HG02759 (cell line): ENCODE results near the gene DCAF17.
"Not testable (repeated sequence)": the region's sequence is repeated elsewhere in the genome, so short reads cannot be mapped to it uniquely, and the experiment has no call there.

Source experiments
- ATAC-seq: cut with Tn5 transposase; IDR thresholded peaks from one replicate; pipeline ENCODE4 v1.9.1; 2021; ENCODE audit warnings: mild to moderate bottlenecking, moderate library complexity; ENCODE audit not compliant: unreplicated experiment

DCAF17 gene

GRCh38 chr2:171512014-171512413 lies 78.0 kb downstream of the DCAF17 start:
- ATAC-seq: no peak

DNA sequence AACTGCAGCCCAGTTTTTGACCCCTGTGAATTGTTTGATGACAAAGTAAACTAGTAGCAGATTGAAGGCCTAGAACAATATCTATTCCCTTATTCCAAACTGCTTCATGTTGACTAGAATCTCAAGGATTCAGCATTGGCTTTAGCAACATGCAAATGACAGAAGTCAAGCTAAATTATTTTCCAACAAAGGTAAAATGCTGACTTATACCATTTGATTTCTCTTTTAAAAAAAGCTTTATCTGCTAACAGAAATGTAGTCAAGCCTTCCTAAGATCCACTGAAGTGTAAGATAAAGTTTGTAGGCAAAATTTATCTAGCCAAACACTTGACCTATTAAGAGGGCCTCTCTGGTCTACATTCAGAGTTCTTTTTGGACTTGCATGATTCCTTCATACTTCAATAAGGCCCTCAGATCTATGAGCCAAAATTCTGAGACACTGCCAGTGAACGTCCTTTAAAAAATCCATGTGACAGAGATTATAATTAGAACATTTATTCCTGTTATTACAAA lies 78.7 kb downstream of the DCAF17 start:
- no peak for ATAC-seq

- peak; percentile 42 for ATAC-seq
Observed at GRCh38 chr2:171513719-171514160, 79.7 kb downstream of the DCAF17 start.

DNA sequence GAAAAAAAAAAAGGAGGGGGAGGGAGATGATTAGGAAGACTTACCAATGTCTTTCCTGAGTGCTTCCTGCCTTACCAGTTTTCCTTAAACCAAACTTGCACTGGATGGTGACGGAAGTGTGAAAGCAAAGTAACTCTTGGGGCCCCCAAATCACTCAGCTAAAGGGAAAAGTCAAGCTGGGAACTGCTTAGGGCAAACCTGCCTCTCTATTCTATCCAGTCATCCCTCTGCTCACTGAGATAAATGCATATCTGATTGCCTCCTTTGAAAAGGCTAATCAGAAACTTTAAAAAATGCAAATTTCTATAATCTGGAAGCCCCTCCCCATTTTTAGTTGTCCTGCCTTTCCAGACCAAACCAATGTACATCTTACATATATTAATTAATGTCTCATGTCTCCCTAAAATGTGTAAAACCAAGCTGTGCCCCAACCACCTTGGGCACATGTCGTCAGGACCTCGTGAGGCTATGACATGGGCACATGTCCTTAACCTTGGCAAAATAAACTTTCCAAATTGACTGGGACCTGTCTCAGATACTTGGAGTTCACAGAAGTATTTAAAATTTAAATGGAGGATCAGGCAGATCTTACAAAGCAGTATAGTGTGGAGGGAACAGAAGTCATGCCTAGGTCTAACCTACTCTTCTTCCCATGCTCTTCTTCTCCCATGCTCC lies 81.0 kb downstream of the DCAF17 start:
- no peak for ATAC-seq

DNA sequence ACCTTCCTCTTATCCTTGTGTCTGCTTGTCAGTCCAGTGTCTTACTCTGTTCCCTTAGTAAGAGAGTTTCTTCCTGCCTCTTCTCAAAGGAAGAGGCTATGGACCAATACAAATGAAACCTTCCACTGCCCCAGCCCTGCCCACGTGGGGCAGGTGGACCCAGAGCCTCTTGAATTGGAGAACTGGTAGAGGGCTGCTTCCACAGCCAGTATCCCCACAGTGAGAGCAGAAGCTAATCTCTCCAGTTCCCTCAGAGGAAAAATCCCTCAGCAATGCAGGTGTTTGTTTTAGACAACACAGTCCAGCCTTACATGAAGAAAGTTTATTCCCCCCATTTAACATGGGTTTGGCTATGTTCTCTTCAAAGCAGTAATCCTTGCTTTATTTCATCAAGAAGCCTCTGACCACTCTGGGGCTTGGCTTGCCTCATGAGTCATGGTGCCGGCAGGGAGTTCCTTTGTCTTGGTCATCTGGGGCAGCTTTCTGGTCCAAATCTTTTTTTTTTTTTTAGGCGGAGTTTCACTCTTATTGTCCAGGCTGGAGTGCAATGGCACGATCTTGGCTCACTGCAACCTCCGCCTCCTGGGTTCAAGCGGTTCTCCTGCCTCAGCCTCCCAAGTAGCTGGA lies 81.8 kb downstream of the DCAF17 start:
- ATAC-seq: no peak

DNA sequence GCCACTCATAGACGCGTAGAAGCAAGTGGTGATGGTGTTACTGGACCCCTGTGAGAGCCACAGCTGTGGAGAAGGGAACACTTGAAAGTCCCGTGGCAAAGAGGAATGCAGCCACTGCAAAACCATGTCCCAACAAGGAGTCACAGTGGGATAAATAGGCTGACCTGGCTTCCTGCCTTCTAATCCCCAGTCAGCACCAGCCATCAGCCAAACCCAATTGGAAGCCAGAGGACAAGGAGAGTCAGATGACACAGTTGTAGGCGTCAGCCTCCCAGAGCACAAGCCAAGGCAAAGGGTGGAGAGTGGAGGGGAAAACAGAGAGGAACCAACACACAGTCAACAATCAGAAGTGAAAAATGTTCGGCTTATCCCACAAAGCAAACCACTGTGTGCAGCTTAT lies 82.8 kb downstream of the DCAF17 start:
- ATAC-seq: no peak

DNA sequence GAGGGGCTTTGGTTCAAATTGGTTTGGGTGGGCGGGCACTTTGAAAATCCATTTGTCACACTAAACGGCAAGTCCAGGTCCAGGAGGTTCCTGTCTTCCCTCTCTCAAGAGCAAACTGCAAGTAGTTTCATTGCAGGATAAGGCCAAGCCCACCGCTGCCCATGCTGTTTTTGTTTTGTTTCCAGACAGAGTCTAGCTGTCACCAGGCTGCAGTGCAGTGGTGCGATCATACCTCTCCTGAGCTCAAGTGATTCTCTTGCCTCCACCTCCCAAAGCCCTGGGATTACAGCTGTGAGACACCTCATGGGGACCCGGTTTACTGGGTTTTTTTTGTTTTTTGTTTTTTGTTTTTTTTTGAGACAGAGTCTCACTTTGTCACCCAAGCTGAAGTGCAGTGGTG lies 86.4 kb downstream of the DCAF17 start:
- ATAC-seq: no peak

GRCh38 chr2:171521361-171522051 lies 87.5 kb downstream of the DCAF17 start:
- ATAC-seq: no peak

DNA sequence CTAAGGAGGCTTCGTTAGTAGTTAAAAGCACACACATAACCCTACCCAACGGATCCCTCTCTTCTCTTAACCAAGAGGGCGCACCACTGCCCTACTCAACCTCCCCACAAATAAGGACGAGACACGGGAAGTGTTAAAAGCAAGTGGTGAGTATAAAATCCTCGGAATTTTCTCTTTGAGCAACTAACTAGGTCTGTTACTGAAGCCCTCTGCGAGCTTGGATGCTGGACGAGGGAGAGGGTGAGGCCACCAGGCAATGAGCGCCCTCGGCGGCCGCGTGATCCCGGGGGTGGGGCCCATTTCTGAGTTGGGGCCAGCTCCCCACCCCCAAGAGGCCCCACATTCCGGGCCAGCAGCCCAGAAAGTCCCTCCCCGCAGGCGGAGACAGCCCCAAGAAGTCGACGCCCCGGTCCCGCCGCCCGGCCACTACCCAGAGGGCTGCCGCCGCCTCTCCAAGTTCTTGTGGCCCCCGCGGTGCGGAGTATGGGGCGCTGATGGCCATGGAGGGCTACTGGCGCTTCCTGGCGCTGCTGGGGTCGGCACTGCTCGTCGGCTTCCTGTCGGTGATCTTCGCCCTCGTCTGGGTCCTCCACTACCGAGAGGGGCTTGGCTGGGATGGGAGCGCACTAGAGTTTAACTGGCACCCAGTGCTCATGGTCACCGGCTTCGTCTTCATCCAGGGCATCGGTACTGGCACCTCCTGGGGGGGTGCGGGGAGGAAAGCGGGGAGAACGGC lies 88.2 kb downstream of the DCAF17 start, which contains the start of gene CYBRD1:
CYBRD1 (plus strand) TSS at position 423 of the 736 bp plus-strand sequence; CDS start at position 495, 72 bp downstream.
- peak; percentile 46 for ATAC-seq

DNA sequence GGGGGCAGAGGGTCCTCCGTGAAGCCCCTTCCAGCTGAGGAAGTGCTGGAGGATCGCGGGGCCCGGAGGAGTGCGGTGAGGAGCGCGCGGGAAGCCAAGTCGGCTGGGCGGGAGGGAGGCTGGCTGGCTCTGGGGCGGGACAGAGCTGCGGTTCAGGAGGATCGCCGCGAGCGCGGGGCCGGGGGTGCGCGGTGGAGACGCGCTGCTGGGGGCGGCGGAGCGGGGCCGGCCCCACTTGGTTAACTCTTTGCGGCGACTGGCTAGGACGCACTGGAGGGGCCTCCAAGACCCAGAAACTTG lies 88.7 kb downstream of the DCAF17 start:
- peak; percentile 33 for ATAC-seq

GRCh38 chr2:171523088-171524017 lies 89.3 kb downstream of the DCAF17 start:
- peak; percentile 45 for ATAC-seq

DNA sequence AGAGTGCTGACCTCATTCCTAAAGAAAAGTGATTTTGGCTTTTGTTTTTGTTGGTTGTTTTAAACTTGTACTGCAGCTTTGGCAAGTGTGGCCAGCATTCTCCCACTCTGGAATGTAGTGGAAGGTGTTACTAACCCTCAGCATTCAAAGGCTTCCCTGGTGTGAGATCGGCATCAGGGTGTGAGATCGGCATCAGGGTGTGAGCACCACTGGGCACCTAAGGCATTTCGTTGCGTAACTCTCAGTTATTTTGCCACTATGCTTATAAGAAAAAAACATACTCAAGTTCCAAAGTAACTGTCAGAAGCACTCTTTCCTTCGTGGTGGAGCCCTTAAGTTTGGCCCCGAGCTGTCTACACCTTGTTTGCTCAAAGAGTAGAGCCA lies 90.0 kb downstream of the DCAF17 start:
- ATAC-seq: no peak

DNA sequence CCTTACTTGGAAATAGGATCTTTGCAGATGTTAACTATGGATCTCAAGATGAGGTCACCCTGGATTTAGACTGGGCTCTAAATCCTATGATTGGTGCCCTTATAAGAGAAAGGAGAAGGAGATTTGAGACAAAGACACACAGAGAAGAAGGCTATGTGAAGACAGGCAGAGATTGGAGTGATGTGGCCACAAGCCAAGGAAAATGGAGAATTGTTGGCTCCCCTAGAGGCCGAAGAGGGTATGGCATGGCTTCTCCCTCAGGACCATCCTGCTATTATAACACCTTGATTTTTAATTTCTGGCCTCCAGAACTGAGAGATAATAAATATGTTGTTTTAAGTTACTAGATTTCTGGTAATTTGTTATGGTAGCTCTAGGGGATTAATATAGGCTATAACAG lies 95.9 kb downstream of the DCAF17 start:
- no peak for ATAC-seq

DNA sequence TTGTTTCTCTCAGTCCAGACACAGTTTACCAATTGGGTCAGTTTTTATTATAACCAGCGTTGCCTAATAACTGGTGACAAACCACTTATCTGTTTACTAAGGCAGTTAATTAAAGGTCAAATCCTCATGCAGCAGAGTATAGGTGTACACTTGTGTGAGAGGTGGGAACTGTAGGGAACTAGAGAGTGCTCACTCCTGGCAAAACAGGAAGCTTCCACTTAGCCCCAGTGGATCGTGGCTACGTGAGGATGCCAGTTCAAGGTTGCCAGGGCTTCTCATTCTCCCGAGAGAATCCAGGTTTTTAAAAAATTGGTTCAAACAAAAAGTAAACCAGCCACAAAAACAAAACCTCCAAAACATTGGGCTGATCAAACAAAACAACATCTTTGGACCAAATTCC lies 96.4 kb downstream of the DCAF17 start:
- ATAC-seq: no peak

- not testable (repeated sequence) for ATAC-seq
Observed at GRCh38 chr2:171530859-171531258, 96.8 kb downstream of the DCAF17 start.

GRCh38 chr2:171531291-171531690 lies 97.3 kb downstream of the DCAF17 start:
- ATAC-seq: no peak

GRCh38 chr2:171531836-171532450 lies 97.9 kb downstream of the DCAF17 start:
- ATAC-seq: no peak

GRCh38 chr2:171533331-171533730 lies 99.3 kb downstream of the DCAF17 start:
- no peak for ATAC-seq
